GM12801 (cell line): ENCODE results near the gene CCNJ.

Experiments
- CTCF ChIP-seq: IDR thresholded peaks from one replicate; pipeline ENCODE4 v1.5.1; 2011; ENCODE audit warnings: control low read depth; ENCODE audit not compliant: insufficient read length; ENCODE audit errors: extremely low read depth

Gene CCNJ

DNA sequence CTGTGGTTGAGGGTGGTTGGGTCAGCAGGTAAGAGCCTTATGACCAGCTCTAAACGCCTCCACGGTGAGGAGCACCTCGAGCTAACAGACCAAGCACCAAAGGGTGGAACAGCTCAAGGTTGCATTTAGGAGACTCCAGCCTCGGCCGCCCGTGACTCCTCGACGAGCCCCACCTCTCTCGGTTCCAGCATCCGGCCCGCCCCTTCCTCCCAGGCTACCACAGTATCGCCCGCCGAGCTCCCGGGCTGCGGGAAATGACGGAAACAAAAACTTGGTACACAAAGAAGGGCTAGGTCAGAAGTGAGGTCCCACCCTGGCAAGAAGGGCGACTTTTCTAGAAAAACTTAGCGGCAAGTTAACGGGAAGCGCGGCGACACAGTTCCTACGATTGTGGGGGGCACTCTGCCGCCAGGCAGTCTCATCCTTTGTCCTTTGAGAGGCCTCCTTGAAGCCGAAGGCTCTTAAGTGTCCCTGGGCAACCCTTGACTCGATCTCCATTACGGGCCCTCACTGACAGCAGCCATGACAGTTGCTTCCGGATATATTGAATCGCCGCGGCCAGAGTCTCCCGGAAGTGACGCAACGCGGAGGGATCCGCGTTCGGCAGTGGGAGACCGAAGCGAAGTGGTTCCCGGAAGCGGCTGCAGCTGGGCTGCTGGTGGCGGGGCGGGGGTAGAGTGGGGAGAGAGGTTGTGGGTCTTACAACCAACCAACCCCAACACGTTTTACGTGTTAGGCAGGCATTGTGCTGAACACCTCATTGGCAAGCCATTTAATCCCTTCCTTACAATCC is 46.5 kb downstream of the CCNJ start:
- no peak for TF ChIP-seq CTCF

GRCh38 chr10:96090463-96090800 is 47.0 kb downstream of the CCNJ start:
- no peak for TF ChIP-seq CTCF

- TF ChIP-seq CTCF = no peak
Observed at GRCh38 chr10:96092999-96093767, 49.8 kb downstream of the CCNJ start.

GRCh38 chr10:96093948-96094347 is 50.6 kb downstream of the CCNJ start:
- no peak for TF ChIP-seq CTCF

- TF ChIP-seq CTCF = no peak
Observed at GRCh38 chr10:96096958-96097357, 53.6 kb downstream of the CCNJ start.

- TF ChIP-seq CTCF = no peak
Observed at GRCh38 chr10:96097865-96098264, 54.5 kb downstream of the CCNJ start.

DNA sequence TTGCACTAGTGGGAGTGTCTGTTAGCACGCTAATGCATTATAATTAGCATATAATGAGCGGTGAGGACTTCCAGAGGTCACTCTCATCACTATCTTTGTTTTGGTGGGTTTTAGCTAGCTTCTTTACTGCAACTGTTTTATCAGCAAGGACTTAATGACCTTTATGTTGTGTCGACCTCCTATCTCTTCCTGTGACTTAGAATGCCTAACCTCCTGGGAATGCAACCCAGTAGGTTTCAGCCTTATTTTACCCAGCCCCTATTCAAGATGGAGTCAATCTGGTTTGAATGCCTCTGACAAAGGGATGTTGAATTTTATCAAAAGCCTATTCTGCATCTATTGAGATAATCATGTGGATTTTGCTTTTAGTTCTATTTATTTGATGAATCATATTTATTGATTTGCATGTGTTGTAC is 64.2 kb downstream of the CCNJ start:
- TF ChIP-seq CTCF = no peak
